ENCODE measurements around the gene FBXL17.
A peak's percentile ranks its signal among the peaks of the same experiment; 100 is the strongest.

Gene FBXL17

GRCh38 chr5:107950776-107951175, 431.1 kb downstream of the FBXL17 start:
- DNase-seq (ENCODE audit: low read depth) = no peak

GRCh38 chr5:107949688-107950341, 432.1 kb downstream of the FBXL17 start:
- DNase-seq (ENCODE audit: low read depth) = no peak

DNA sequence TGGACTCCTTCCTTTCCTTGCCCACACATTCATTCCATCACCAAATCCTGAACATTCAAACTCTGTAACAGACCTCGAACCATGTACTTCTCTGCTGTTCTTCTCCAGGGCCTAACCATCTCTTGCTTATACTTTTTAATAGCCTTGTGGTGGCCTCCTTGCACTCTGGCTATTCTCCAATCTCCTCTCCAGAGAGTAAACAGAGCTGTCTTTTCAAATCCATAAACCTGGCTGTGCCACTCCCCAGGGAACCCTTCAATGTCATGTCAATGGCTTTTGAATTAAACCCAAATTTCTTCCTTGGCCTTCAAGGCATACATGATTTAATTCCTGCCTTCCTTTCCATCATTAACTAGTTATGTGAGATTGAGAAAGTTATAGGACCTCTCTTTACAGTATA, 433.5 kb downstream of the FBXL17 start:
- no peak for DNase-seq (ENCODE audit: low read depth)

GRCh38 chr5:107945061-107945460, 436.8 kb downstream of the FBXL17 start:
- DNase-seq (ENCODE audit: low read depth) = no peak

GRCh38 chr5:107943923-107944322, 438.0 kb downstream of the FBXL17 start:
- no peak for DNase-seq (ENCODE audit: low read depth)

GRCh38 chr5:107941036-107941435, 440.9 kb downstream of the FBXL17 start:
- DNase-seq (ENCODE audit: low read depth) = no peak

DNA sequence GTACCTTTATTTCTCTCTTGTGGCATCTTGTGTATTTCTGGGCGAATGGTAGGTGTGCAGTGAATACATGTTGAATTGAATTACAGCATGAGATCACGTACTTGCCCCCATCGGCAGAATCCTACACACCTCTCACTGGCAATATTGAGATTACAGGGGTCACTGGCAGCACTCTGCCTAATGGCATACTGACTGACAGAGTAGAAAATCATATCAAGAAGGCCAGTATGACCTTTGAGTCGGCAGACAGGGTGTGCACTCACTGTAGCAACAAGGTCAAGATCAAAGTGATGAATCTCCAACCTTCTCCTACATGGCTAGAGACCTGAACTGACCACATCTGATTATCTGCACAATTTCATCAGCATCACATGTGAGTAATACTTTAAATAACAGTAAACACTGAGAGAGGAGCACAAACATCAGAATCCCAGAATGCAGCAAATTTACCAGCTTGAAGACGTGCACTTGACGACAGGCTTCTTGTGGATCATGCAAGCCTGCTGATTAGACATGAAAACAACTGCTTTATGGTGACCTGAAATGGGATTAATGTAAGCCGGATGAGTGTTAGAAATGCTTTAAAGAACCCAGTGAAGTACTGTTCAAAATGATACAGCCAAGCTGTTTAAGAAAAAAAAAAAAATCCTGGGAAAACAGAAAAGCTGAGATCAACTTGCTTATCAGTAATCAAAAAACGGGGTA, 444.1 kb downstream of the FBXL17 start:
- no peak for DNase-seq (ENCODE audit: low read depth)

DNA sequence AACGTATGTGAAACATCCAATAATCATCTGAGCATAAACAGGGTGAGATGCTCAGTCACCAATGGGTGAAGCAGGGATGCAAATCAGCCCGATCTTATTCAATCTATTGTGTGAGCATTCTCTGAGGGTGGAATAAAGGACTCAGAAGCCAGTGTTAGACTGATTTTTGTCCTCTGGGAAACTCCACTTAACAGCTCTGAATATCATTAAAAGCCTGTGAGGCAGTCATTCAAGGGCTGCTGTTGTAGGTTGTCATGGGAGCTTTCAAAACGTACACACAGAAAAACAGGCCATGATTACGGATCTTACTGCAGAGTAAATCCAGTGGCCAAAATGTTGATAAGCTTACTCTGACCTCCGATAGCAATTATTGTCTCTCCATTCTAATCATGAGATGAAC, 444.7 kb downstream of the FBXL17 start:
- no peak for DNase-seq (ENCODE audit: low read depth)

GRCh38 chr5:107936515-107936914, 445.4 kb downstream of the FBXL17 start:
- DNase-seq (ENCODE audit: low read depth) = no peak

- no peak for DNase-seq (ENCODE audit: low read depth)
Observed at GRCh38 chr5:107935645-107936044, 446.3 kb downstream of the FBXL17 start.

DNA sequence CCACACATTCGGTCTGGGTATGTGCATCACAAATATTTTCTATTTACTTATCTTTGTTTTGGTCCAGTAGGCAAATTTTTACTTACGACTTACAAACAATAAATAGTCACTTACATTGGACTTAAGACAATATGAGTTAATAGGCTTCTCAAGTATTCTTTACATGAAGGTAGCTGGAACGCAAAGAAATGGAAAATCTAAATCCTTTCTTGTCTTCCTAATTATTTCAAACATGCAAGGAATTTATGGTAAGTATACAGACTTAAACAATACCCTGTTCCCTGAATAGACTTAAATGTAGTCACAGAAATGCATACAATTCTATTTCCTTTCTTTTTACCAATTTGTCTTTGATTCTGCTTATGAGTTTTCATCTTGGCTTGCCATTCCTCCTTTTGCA, 448.6 kb downstream of the FBXL17 start:
- no peak for DNase-seq (ENCODE audit: low read depth)

DNA sequence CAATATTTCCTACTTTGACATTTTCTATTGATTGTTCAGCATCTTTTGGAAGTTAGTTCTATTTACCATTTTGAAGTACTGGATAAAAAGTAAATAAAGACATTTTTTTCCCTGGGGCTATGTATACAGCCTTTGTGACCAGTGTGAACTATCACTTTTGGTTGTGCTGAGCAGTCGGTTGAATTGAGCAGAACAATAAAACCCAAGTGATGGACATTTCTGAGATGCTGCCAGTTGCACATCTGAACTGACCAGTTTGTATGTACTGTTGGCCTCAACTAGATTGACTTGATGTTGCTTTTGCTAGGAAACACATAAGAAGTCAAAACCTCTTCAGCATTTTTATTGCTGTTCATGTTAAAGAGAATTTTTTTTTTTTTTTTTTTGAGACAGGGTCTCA, 451.0 kb downstream of the FBXL17 start:
- no peak for DNase-seq (ENCODE audit: low read depth)

DNA sequence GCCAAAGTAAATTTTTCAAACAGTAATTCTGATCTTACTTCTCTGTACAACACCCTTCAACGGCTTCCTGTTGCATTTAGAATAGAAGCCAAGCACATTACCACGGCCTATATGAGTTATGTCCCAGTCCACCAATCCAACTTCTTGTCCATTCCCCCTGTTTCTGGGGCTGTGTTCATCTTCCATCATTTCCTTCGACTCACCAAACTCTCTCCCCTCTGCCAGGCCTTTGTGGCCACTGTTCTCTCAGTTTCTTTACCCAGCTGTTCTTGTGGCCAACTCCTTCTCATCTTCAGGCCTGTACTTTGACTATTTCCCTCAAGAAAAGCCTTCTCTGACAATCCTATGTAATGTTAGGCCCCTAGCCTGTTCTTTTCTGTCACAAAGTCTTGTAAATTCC, 451.8 kb downstream of the FBXL17 start:
- no peak for DNase-seq (ENCODE audit: low read depth)

GRCh38 chr5:107929080-107929479, 452.8 kb downstream of the FBXL17 start:
- DNase-seq (ENCODE audit: low read depth) = no peak

DNA sequence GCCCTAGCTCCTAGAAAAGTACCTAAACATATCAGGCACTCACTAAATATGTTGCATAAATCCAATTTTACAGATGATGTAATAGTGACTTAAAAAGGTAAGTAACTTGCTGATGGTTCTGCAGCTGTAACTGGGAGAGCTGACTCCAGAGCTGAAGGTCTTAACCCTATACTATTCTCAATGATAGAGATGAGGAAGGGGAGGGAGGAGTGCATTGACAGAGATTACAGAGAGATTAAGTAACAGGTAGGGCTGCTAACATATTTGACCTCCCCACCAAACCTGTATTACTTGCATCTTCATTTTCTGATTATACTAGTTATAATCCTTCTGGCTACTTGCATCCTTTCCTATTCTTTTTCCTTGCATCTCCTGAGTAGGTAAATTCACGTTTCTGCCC, 455.8 kb downstream of the FBXL17 start:
- no peak for DNase-seq (ENCODE audit: low read depth)

GRCh38 chr5:107925200-107925599, 456.7 kb downstream of the FBXL17 start:
- no peak for DNase-seq (ENCODE audit: low read depth)

DNA sequence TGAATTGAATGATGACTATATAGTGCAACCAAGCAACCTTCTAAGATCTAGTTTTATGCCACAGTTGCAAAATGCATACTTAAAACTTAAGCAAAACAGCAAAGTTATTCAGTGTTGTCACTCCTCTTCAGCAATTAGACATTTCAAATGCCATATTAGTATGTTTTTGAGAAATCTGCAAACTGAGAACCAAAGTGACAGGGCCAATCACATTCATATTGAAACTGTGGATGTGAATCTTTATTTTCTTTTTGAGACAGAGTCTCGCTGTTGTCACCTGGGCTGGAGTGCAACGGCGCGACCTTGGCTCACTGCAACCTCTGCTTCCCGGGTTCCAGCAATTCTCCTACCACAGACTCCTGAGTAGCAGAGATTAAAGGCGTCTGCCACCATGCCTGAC, 461.9 kb downstream of the FBXL17 start:
- DNase-seq (ENCODE audit: low read depth) = peak; percentile 1

GRCh38 chr5:107919361-107919760, 462.5 kb downstream of the FBXL17 start:
- no peak for DNase-seq (ENCODE audit: low read depth)

- no peak for DNase-seq (ENCODE audit: low read depth)
Observed at GRCh38 chr5:107917983-107918382, 463.9 kb downstream of the FBXL17 start.

DNA sequence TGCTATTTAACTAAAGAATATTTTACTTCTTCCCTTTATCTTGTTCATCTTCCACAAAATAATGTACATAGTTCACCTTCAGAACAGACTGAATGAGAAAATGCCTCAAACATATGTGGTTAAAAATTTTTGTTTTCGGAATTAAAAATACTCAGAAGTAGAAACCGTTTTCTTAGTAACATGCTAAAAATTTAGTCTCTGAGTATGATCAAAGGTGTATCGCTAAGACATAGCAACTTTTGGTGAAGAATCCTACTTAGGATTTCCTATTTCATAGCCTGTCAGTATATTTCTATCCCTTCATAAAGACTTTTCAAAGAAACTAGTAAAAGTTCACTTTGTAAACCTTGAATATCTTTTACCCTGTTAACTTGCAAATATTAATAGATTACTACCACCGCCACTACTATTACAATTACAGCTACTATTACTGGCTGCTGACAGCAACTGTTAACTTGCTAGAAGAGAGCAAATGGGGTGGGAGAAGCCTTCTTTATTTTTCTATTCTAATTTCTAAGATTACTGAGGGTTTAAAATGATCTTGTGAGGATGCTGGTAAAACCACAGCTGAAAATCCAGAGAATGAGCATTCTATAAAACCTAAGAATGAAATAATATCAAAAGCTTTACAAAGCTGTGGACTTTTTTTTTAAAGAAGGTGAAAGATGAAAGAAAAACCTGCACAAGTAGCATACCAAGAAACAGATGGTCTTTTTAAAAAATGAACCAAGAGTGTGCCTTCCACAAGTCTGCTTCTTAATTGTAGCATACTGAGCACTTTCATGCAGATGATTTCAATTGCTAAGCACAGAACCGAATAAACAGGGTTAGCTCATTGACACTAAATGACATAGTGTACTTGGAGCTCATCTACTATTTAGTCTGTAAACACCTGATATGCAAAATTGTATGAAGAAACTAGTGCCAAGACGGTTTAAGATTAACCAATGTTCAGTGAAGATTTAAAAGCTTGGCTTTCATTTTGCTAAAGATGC, 464.9 kb downstream of the FBXL17 start:
- DNase-seq (ENCODE audit: low read depth) = no peak

GRCh38 chr5:107915176-107915812, 466.6 kb downstream of the FBXL17 start:
- DNase-seq (ENCODE audit: low read depth) = no peak

DNA sequence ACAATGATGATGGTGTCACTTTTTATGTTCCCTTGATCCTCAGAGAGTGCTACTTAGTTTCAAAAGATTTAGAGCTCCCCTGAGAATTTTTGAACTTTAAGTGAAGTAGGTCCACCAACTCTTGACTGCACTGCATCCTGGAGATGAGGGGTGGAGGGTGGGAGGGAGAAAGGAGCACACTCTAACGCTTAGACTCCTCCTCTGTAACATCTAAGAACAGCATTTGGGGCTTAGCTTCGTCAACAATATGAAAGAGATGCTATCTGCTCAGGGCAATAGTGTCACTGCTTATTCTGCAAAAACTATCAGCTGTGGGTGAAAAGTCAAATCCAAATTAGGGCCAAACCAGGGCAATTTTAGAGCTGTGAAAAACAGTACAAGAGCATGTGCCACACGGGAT, 468.4 kb downstream of the FBXL17 start:
- DNase-seq (ENCODE audit: low read depth) = no peak
